GM19043 (cell line): ENCODE data around the gene RBM42.
A peak's percentile ranks its signal among the peaks of the same experiment; 100 is the strongest.
"Not testable (repeated sequence)": the region's sequence is repeated elsewhere in the genome, so short reads cannot be mapped to it uniquely, and the experiment has no call there.

ENCODE experiments used
- ATAC-seq: cut with Tn5 transposase; IDR thresholded peaks from one replicate; pipeline ENCODE4 v1.9.1; 2021; ENCODE audit warnings: low read depth; ENCODE audit not compliant: unreplicated experiment

RBM42 gene, protein sequence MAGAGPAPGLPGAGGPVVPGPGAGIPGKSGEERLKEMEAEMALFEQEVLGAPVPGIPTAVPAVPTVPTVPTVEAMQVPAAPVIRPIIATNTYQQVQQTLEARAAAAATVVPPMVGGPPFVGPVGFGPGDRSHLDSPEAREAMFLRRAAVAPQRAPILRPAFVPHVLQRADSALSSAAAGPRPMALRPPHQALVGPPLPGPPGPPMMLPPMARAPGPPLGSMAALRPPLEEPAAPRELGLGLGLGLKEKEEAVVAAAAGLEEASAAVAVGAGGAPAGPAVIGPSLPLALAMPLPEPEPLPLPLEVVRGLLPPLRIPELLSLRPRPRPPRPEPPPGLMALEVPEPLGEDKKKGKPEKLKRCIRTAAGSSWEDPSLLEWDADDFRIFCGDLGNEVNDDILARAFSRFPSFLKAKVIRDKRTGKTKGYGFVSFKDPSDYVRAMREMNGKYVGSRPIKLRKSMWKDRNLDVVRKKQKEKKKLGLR

DNA sequence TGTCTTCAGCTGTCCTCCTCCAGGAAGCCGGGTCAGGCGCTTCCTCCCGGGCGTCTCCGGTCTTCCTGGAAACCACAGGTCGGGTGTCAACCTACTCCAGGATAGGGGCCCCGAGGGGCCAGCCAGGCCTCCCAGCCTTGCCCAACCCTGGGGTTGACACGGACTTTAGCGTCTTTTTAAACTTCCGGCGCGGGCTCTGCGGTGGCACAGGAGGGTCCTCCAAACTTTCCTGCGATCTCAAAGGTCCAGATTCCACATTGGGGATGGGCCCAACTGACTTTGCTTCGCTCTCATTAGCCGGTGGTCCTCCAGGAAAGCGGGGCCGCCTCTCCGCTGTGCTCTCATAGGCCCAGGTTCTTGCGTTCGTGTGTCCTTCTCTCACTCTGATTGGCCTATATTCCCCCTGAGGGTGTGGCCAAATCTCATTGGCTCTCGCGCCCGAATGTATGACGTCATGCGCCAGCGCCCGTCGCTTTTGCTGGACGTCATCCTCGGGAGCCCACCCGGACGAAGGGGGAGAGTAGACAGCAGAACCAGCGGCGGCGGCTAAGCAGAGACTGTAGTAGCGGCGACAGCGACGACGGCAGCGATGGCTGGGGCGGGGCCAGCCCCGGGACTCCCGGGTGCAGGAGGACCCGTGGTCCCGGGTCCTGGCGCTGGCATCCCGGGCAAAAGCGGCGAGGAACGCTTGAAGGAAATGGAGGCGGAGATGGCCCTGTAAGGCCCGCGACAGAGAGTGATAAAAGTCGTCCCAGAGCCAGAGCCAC is at the start of gene RBM42:
RBM42 (plus strand) TSS at position 472 of the 767 bp plus-strand sequence; CDS start at position 590, 118 bp downstream.
- ATAC-seq = peak; percentile 98

- no peak for ATAC-seq
Observed at GRCh38 chr19:35582760-35583159, 46.1 kb upstream of the RBM42 start.

DNA sequence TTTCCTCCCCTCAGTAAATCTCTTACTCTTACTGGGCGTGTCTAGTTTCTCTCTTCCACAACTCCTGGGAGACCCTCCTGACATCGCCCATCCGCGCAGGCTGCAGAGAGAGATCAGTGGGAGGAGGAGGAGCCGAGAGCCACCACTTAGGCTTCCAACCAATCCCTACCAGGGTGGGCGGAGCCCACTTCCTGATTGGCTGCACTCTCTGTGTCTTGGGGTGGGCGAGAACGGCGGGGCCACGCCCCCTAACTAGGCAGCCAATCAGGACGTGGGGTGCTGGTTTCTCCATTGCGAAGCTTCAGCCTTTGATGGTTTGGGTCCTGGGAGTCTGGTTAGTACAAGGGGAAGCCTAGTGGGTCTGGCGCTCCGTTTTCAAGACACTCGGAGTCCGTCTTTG is 43.0 kb upstream of the RBM42 start, which contains the start of gene PMIS2:
PMIS2 (plus strand) TSS at position 326 of the 400 bp plus-strand sequence. CDS start 87 bp downstream, outside the sequence.
- ATAC-seq = no peak

- ATAC-seq = no peak
Observed at GRCh38 chr19:35587321-35587720, 41.5 kb upstream of the RBM42 start.

DNA sequence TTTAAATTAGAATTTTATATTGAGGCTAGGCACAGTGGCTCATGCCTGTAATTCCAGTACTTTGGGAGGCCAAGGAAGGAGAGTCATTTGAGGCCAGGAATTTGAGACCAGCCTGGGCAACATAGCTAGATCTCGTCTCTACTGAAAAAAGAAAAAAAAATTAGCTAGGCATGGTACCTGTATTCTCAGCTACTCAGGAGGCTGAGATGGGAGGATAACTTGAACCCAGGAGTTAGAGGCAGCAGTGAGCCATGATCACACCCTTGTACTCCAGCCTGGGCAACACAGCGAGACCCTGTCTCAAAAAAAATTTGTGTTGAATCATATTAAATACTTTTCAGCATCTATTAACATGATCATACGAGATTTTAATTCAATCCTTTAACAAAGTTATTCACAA is 38.0 kb upstream of the RBM42 start:
- ATAC-seq = no peak

DNA sequence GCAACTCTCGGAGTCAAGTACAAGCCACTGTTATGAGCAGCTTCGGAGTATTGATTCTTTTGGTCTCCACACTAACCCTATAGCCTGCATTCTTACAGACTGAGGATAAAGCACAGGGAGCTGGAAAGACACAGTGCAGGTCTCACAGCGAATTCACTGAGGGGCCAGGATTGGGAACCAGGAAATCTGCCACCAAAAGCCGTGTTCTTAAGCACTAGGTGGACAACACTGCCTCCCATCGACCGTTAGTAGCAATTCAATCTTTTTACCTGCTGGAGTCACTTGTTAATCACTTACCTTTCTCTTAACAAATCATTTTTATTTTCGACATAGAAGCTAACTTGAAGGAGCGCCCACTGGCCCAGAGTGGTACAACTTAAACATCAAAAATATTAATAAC is 36.6 kb upstream of the RBM42 start:
- ATAC-seq = no peak

- ATAC-seq = not testable (repeated sequence)
Observed at GRCh38 chr19:35595026-35595425, 33.8 kb upstream of the RBM42 start.

DNA sequence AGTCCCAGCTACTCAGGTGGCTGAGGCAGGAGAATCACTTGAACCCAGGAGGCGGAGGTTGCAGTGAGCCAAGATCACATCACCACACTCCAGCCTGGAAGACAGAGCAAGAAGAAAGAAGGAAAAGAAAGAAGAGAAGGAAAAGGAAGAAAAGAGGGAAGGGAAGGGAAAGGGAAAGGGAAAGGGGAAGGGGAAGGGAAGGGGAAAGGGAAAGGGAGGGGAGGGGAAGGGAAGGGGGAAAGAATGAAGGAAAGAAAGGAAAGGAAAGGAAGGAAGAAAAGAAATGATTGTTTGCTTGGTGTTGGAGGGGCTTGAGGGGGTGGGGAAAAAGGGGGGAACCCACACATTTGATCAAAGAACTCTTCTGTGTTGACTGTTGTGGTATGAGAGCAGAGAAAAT is 32.9 kb upstream of the RBM42 start:
- ATAC-seq = no peak

GRCh38 chr19:35596366-35596999 is 32.4 kb upstream of the RBM42 start:
- ATAC-seq = no peak

DNA sequence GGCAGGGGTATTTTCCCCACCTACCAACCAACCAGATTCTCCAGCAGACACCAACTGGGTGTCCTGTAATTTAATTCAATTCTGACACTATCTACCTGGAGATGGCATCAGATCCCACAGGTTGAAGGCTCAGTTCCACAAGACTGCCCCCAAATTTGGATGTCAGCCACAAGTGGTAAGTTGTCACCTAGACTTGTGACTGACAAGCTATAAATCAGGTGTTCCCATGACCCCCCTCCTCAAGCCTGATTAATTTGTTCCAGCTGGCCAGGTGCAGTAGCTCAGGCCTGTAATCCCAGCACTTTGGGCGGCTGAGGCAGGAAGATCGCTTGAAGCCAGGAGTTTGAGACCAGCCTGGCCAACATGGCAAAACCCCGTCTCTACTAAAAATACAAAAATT is 26.9 kb upstream of the RBM42 start:
- ATAC-seq = no peak

- ATAC-seq = not testable (repeated sequence)
Observed at GRCh38 chr19:35604436-35604835, 24.4 kb upstream of the RBM42 start.

DNA sequence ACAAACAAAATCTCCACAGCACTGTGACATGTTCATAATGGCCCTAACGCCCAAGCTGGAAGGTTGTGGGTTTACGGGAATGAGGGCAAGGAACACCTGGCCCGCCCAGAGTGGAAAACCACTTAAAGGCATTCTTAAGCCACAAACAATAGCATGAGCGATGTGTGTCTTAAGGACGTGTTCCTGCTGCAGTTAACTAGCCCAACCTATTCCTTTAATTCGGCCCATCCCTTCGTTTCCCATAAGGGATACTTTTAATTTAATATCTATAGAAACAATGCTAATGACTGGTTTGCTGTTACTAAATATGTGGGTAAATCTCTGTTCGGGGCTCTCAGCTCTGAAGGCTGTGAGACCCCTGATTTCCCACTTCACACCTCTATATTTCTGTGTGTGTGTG is 21.7 kb upstream of the RBM42 start:
- ATAC-seq = not testable (repeated sequence)

DNA sequence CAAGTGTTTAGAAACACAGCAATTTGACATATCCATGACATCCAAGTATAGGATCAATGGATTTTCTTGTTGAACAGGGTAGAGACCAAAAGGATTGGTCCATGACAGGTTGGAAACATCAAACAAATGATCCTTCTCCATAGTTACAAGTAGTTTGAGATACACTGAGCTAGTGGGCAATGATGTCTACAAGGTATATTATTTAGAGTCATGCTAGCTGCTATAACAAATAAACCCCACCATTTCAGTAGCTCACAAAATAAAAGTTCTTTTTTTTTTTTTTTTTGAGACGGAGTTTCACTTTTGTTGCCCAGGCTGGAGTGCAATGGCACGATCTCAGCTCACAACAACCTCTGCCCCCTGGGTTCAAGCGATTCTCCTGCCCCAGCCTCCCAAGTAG is 21.2 kb upstream of the RBM42 start:
- ATAC-seq = no peak

GRCh38 chr19:35608251-35608650 is 20.6 kb upstream of the RBM42 start:
- no peak for ATAC-seq

- ATAC-seq = no peak
Observed at GRCh38 chr19:35609851-35610353, 18.9 kb upstream of the RBM42 start.

DNA sequence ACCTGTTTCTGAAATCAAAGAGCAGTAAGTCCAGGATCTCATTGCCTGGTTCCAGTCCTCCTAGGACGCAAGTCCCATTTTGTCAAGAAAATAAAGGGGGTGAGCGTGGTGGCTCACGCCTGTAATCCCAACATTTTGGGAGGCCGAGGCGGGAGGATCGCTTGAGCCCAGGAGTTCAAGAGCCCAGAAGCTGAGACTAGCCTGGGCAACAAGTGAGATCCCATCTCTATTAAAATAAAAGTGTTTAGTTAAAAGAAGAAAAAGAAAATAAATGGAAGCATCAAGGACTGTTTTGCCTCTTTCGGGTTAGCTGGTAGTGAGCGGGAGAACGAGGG is 16.6 kb upstream of the RBM42 start:
- ATAC-seq = no peak

- ATAC-seq = peak; percentile 74
Observed at GRCh38 chr19:35612559-35613321, 16.1 kb upstream of the RBM42 start, which contains the start of gene HAUS5. Gene HAUS5 (plus strand): TSS chr19:35612735. CDS start chr19:35612795, 60 bp downstream.

DNA sequence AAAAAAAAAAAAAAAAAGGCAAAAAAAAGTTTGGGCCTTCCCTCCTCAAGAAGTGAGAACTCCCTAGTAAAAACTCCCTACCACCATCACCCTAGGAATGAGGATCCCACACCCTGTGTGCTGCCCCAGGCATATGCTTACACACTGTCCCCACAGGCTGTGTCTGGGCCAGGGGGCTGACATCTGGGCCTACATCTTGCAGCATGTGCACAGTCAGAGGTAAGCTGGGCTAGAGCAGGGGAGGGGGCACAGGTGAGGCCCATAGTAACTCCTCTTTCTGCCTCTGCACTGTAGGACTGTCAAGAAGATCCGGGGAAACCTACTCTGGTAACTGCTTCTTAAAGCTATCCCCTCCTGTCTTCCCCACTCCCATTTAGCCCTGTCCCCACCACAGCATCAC is 15.3 kb upstream of the RBM42 start:
- no peak for ATAC-seq

DNA sequence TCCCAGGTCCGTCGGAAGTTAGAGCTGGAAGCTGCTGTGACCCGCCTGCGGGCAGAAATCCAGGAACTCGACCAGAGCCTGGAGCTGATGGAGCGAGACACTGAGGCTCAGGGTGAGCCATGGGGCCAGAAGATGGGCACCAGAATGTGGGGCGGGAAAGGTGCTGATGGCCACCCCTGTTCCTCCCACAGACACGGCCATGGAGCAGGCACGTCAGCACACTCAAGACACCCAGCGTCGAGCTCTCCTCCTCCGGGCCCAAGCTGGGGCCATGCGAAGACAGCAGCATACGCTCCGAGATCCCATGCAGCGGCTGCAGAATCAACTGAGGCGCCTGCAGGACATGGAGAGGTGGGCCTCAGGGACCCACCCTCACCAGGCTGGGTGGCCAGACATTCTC is 13.8 kb upstream of the RBM42 start:
- ATAC-seq = no peak

DNA sequence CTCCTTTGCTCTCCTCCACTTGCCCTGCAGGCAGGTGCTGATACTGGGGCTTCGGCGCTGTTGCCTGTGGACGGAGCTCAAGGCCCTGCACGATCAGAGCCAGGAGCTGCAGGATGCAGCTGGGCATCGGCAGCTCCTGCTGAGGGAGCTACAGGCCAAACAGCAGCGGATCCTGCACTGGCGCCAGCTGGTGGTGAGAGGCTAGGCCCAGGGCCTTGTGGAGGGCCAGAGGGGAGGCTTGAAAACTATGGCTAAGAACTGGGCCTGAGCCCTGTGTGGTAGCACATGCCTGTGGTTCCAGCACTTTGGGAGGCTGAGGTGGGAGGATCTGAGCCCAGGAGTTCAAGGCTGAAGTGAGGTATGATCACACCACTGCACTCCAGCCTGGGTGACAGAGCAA is 10.0 kb upstream of the RBM42 start:
- no peak for ATAC-seq
